Ovary (tissue), 9 donors: ENCODE measurements around the gene C16orf89. TPM values are rescaled to one million over a fixed set of nuclear protein-coding genes. Genes with fewer than 3 reads are reported as not detected.

ENCODE experiments used
- DNase-seq, 5 donors: peaks; one replicate each; pipeline ENCODE4 v3.0.0-alpha.2; 2019 to 2020
- H3K27ac ChIP-seq, 2 donors: fragments of 200-600 bp; one replicate each; pipeline versions ENCODE4 v1.5.1 to v1.8.0; 2019 to 2022
- H3K27me3 ChIP-seq: fragments of 200-600 bp; one replicate; pipeline ENCODE4 v1.8.0; 2022
- H3K36me3 ChIP-seq: fragments of 200-600 bp; sonication (generic); one replicate; pipeline ENCODE4 v1.5.1; 2019
- H3K4me1 ChIP-seq: one replicate; pipeline ENCODE4 v1.8.1; 2013; ENCODE audit warnings: mild to moderate bottlenecking, moderate library complexity; ENCODE audit not compliant: insufficient read depth
- H3K4me3 ChIP-seq: fragments of 200-600 bp; sonication (generic); one replicate; pipeline ENCODE4 v1.5.1; 2017
- H3K9me3 ChIP-seq, 2 donors: fragments of 200-600 bp in 1 of 2; sonication (generic) in 1 of 2; one replicate each; pipeline versions ENCODE4 v1.5.1 to v1.8.1; 2013 to 2019; ENCODE audit warnings: mild to moderate bottlenecking in 1 of 2, moderate library complexity in 1 of 2
- EP300 ChIP-seq: sonication (generic); formaldehyde crosslinking; IDR thresholded peaks from one replicate; pipeline ENCODE4 v1.6.1; 2017; ENCODE audit warnings: antibody characterized with exemption
- POLR2A ChIP-seq: fragments of 450-650 bp; IDR thresholded peaks from one replicate; pipeline ENCODE4 v1.6.1; 2017; ENCODE audit warnings: antibody characterized with exemption, mild to moderate bottlenecking, moderate library complexity
- WGBS, 3 donors: extraction: QIAGEN DNeasy Blood & Tissue Kit in 1 of 3; methylation state at CpG; one replicate each; pipeline versions ENCODE4 v1.1.5 to v1.1.7; 2013 to 2017; 5-methylcytosine and 5-hydroxymethylcytosine counted together
- intact Hi-C, 4 donors: fragments of 100-400 bp; cut with DNase I; formaldehyde crosslinking; loops; one replicate each; pipeline versions ENCODE4 v1.11.0 to v1.15.1; 2022 to 2023
- polyA plus RNA-seq, 2 donors: library from polyadenylated mRNA; stranded (reverse); fragments of 200-250 nt in 1 of 2; fragments of 350-450 nt in 1 of 2; fragmentation: Illumina TruSeq in 1 of 2; extraction: RNeasy Lipid Tissue Mini Kit (QIAGEN cat#74804) in 1 of 2; gene quantifications; one replicate each; pipeline ENCODE4 v1.2.3, GENCODE V29; 2013 to 2014
- total RNA-seq, 7 donors: library from RNA; depleted of rRNA in 2 of 7; stranded (reverse); fragments of >200 nt in 2 of 7; fragmentation: NEBNext Ultra II Directional in 3 of 7; extraction: Animal tissue kit (Norgen Biotek cat#: 25700) in 3 of 7; gene quantifications; one replicate each; pipeline versions ENCODE4 v1.1.0 to v1.2.4, GENCODE V29; 2016 to 2023
- TF ChIP-seq, protein P1 (sequence below), 3 donors: fragments of 450-650 bp in 2 of 3; fragments of 200-600 bp in 1 of 3; IDR thresholded peaks; one replicate each; pipeline versions ENCODE4 v1.5.1 to v1.8.0; 2016 to 2022; ENCODE audit warnings: antibody characterized with exemption in 3 of 3, mild to moderate bottlenecking in 1 of 3
- donor health status: DM: no; HTN: no; CAD: no; lungs with moderate emphysema.
- donor health status: DM: no; HTN: no; CAD: no.
- donor health status: Bipolar disorder and iron deficiency.
- donor health status: DM: yes; HTN: yes; CAD: no.
- donor health status: DM: no; HTN: no; CAD: no.
- donor health status: DM: yes; HTN: yes; CAD: no.

C16orf89 gene
- total and polyA plus RNA-seq, 9 donors: 0.37 to 17.5 (median 3.2) TPM; not detected in 1

DNA sequence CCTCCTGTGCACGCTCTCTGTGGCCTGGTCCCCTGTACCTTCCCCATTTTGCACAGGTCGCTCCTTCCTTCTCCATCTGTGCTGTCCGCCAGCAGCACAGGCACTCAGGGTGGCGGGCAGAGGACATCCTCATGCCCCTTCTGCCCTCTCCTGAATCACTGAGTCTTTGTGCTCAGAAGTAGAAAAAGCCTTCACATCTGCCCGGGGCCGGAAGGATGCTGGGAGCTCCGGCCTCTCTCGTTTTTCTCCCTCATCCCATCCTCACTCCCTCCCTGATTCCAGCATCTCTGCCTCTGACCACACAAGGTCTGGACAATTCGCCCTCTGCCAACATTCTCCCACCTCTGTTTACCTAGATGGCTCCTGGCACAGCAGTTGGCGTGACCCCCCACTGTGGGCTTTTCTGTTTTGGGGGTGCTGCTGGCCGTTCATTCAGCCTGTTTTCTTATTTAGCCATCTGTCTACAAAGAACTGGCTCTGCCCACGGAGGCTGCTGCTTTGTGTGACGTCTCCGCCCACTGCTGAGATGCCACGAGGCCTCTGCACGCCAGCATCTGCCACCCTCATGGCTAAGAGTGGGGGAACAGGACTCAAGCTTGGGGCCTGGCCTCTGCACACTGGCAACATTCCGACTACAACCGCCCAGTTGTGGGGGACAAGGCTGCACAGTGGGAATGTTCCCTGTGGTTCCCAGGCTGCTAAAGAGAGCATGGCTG is 70.9 kb downstream of the C16orf89 start:
- no peaks in the 10 kb centered on the region for H3K27me3 ChIP-seq
- no peaks in the 10 kb centered on the region for H3K36me3 ChIP-seq
- H3K27ac ChIP-seq: no peak overlapping the region
- no peak for DNase-seq
- TF ChIP-seq POLR2A (no peak), EP300 (no peak)
- TF ChIP-seq, protein P1, sequence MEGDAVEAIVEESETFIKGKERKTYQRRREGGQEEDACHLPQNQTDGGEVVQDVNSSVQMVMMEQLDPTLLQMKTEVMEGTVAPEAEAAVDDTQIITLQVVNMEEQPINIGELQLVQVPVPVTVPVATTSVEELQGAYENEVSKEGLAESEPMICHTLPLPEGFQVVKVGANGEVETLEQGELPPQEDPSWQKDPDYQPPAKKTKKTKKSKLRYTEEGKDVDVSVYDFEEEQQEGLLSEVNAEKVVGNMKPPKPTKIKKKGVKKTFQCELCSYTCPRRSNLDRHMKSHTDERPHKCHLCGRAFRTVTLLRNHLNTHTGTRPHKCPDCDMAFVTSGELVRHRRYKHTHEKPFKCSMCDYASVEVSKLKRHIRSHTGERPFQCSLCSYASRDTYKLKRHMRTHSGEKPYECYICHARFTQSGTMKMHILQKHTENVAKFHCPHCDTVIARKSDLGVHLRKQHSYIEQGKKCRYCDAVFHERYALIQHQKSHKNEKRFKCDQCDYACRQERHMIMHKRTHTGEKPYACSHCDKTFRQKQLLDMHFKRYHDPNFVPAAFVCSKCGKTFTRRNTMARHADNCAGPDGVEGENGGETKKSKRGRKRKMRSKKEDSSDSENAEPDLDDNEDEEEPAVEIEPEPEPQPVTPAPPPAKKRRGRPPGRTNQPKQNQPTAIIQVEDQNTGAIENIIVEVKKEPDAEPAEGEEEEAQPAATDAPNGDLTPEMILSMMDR (IDR thresholded peaks at IDR 0.05): no peak
- 69 to 74% (median 71%) methylated on average over 17 to 18 of the region's 18 CpGs for WGBS, 3 donors
- H3K4me1 ChIP-seq: no peaks in the 10 kb centered on the region
- intact Hi-C loops: no loop called here
- H3K9me3 ChIP-seq: no peaks in the 10 kb centered on the region
- H3K4me3 ChIP-seq: no peak overlapping the region

Other genes with a start within 250 kb of the C16orf89 start
- gene GLYR1, start 218.7 kb downstream of the C16orf89 start, total RNA-seq: 10 to 100 TPM; 30.3 to 79.5 (median 69.7) TPM
- gene GLYR1, start 218.7 kb downstream of the C16orf89 start, polyA plus RNA-seq: 10 to 100 TPM; 36.9 to 77.1 TPM
- 10 to 100 TPM; 16.1 to 41.3 (median 27.3) TPM for gene UBN1, start 218.5 kb downstream of the C16orf89 start, total RNA-seq
- gene UBN1, start 218.5 kb downstream of the C16orf89 start, polyA plus RNA-seq: 10 to 100 TPM; 14.5 to 17.9 TPM
- gene PPL, start 128.8 kb downstream of the C16orf89 start, total RNA-seq: 10 to 100 TPM in 4 of 7 donors, 1 to 10 TPM in 3; 6.9 to 37.8 (median 17.4) TPM
- 1 to 10 TPM; 4.2 to 5.3 TPM for gene PPL, start 128.8 kb downstream of the C16orf89 start, polyA plus RNA-seq
- under 1 TPM; 0.11 to 0.87 (median 0.38) TPM for gene SEC14L5, start 107.6 kb downstream of the C16orf89 start, total RNA-seq
- 1 to 10 TPM in 1 of 2 donors, under 1 TPM in 1; 0.38 to 1.5 TPM for gene SEC14L5, start 107.6 kb downstream of the C16orf89 start, polyA plus RNA-seq
- gene NAGPA, start 32.0 kb downstream of the C16orf89 start, total RNA-seq: 10 to 100 TPM in 2 of 7 donors, 1 to 10 TPM in 5; 4.4 to 14.8 (median 7.1) TPM
- gene NAGPA, start 32.0 kb downstream of the C16orf89 start, polyA plus RNA-seq: 1 to 10 TPM; 2.9 to 7.3 TPM
- gene ALG1, start 5.9 kb upstream of the C16orf89 start, total RNA-seq: 10 to 100 TPM in 6 of 7 donors, 1 to 10 TPM in 1; 9.1 to 21.3 (median 15.5) TPM
- 10 to 100 TPM; 13.7 to 19.3 TPM for gene ALG1, start 5.9 kb upstream of the C16orf89 start, polyA plus RNA-seq
- 10 to 100 TPM in 2 of 7 donors, 1 to 10 TPM in 5; 2.1 to 18.6 (median 9.4) TPM for gene EEF2KMT, start 31.8 kb upstream of the C16orf89 start, total RNA-seq
- gene EEF2KMT, start 31.8 kb upstream of the C16orf89 start, polyA plus RNA-seq: 1 to 10 TPM; 4.4 to 8.4 TPM